ENCODE results near the gene TPX2. TPM values are rescaled to one million over a fixed set of nuclear protein-coding genes. Genes with fewer than 3 reads are reported as not detected.
A peak's percentile ranks its signal among the peaks of the same experiment; 100 is the strongest.

The TPX2 gene
- total RNA-seq, 2 donors from 2014 or later = 51.8 to 102 TPM

DNA sequence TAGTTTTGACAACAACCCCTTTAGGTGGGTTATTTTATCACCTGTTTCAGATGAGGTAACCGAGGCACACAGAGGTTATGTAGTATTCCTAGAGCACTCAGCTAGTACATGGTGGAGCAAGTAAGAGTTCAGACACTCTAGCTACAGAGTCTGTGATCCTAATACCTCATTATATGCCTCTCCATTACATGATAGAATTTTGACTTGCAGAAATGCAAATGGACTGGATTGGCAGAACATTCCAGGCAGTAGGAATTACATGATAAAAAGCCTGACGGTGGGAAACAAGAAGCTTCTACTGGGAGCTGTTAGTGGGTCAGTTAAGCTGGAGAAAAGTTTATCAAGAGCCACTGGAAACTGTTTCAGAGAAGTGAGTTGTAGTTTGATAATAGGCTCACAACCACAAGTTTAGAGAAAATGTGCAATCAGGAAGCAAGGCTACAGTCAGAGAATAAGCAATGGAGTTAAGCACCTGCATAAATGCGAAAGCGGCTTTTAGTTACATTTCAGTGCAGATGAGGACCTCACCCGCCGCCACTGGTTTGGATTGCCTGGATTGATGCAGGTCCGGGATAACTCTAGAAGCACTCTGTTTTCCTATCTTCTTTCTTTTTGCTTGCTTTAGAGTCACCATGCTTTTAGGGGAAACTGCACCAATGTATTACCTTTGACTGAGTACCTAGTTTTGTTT is 45.4 kb downstream of the TPX2 start:
- H3K27me3 Mint-ChIP-seq = no peaks in the 10 kb centered on the region
- DNase-seq (ENCODE audit: low spot score) (no peak), ATAC-seq (no peak)
- H3K4me3 Mint-ChIP-seq = no peak overlapping the region
- H3K9me3 Mint-ChIP-seq = no peaks in the 10 kb centered on the region
- peaks cover 7 to 9% of the 10 kb centered on the region in 2 donors for H3K4me1 Mint-ChIP-seq (ENCODE audit: low read depth in 2 of 2)
- H3K27ac Mint-ChIP-seq = no peak overlapping the region
- peaks cover 9% of the 10 kb centered on the region for H3K36me3 Mint-ChIP-seq

DNA sequence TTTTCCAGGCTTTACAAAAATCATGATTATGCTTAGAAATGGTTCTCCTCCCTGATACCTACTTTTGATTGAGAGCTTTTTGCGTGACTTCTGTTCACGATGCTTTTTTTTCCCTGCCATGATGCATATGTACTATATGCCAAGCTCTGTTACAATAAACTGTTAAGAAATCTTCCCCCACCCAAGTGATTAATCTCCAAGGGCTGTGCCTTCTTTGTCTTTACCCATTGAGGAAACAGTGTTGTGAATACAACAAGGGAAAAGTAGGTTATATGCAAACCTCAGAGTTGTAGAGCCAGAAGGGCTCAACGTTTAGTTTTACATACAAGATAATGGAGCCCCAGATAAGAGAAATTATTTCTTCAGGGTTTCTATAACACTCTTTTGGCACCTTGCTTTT is 46.0 kb downstream of the TPX2 start:
- H3K9me3 Mint-ChIP-seq = no peaks in the 10 kb centered on the region
- H3K4me1 Mint-ChIP-seq (ENCODE audit: low read depth in 2 of 2) = peaks cover 7 to 9% of the 10 kb centered on the region in 2 donors
- peaks cover 5% of the 10 kb centered on the region for H3K36me3 Mint-ChIP-seq
- H3K27me3 Mint-ChIP-seq = no peaks in the 10 kb centered on the region
- ATAC-seq = no peak
- DNase-seq (ENCODE audit: low spot score) = no peak
- H3K4me3 Mint-ChIP-seq = no peak overlapping the region
- H3K27ac Mint-ChIP-seq = no peak overlapping the region

DNA sequence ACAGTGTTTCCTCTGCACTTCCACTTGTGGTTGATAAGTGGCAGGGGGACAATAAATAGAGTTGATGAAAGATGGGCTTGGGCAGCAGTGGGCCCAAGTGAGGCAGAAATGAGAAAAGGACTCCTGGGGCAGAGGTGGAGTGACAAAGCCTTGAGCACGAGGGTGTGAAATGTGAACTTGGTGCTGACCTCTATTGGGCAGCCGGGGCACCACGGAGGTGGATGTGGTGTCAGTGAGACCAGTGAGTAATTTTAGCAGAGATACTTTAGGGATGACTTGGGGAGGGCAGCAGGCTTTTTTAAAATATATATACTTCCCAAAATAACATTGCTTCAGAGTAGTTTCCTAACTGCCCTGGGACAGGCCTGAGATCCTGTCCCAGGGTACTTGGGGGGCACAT is 49.5 kb downstream of the TPX2 start:
- Mint-ChIP-seq H3K27me3 (no peaks in the 10 kb centered on the region), H3K4me3 (no peak overlapping the region), H3K4me1 (ENCODE audit: low read depth in 2 of 2) (peaks cover 7 to 9% of the 10 kb centered on the region in 2 donors), H3K27ac (no peak overlapping the region), H3K36me3 (peaks cover 5% of the 10 kb centered on the region), H3K9me3 (no peaks in the 10 kb centered on the region)
- DNase-seq (ENCODE audit: low spot score) (no peak), ATAC-seq (peak; percentile 61 to 78)

- no peaks in the 10 kb centered on the region for H3K9me3 Mint-ChIP-seq
- ATAC-seq (no peak), DNase-seq (ENCODE audit: low spot score) (no peak)
- H3K27ac Mint-ChIP-seq = no peak overlapping the region
- no peak overlapping the region for H3K4me3 Mint-ChIP-seq
- H3K36me3 Mint-ChIP-seq = no peaks in the 10 kb centered on the region
- H3K4me1 Mint-ChIP-seq (ENCODE audit: low read depth in 2 of 2) = peaks cover 7 to 9% of the 10 kb centered on the region in 2 donors
- H3K27me3 Mint-ChIP-seq = no peaks in the 10 kb centered on the region
Observed at GRCh38 chr20:31790401-31790800, 51.3 kb downstream of the TPX2 start.

DNA sequence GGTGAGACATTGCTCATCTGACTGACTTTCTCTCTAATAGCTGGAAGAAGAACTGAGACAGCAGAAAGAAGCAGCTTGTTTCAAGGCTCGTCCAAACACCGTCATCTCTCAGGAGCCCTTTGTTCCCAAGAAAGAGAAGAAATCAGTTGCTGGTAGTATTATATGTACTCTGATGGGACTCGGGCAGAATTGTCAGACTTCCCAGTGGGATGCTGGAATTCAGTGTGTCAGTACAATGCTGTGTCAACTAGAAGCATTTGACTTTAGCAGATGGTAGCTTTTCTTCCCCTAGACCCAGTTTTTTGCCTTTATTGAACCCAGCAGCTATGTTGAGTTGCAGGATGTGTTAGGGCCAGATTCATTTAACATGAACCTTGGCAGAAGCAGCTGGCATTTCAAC is 58.3 kb downstream of the TPX2 start:
- no peaks in the 10 kb centered on the region for H3K9me3 Mint-ChIP-seq
- no peaks in the 10 kb centered on the region for H3K36me3 Mint-ChIP-seq
- no peaks in the 10 kb centered on the region for H3K27me3 Mint-ChIP-seq
- DNase-seq (ENCODE audit: low spot score) (no peak), ATAC-seq (no peak)
- H3K4me1 Mint-ChIP-seq (ENCODE audit: low read depth in 2 of 2) = no peaks in the 10 kb centered on the region
- H3K27ac Mint-ChIP-seq = no peak overlapping the region
- no peak overlapping the region for H3K4me3 Mint-ChIP-seq

- H3K36me3 Mint-ChIP-seq = no peaks in the 10 kb centered on the region
- ATAC-seq = no peak
Observed at GRCh38 chr20:31801508-31801907, 62.4 kb downstream of the TPX2 start.

GRCh38 chr20:31803552-31804291 is 64.6 kb downstream of the TPX2 start:
- no peaks in the 10 kb centered on the region for H3K27me3 Mint-ChIP-seq
- DNase-seq (ENCODE audit: low spot score) = no peak
- no peaks in the 10 kb centered on the region for H3K9me3 Mint-ChIP-seq
- no peak for ATAC-seq
- no peaks in the 10 kb centered on the region for H3K4me1 Mint-ChIP-seq (ENCODE audit: low read depth in 2 of 2)
- H3K4me3 Mint-ChIP-seq = no peak overlapping the region
- no peaks in the 10 kb centered on the region for H3K36me3 Mint-ChIP-seq
- no peak overlapping the region for H3K27ac Mint-ChIP-seq

More at GRCh38 chr20:31801508-31801907, 62.4 kb downstream of the TPX2 start:
- H3K4me3 Mint-ChIP-seq = no peak overlapping the region
- H3K27ac Mint-ChIP-seq = no peak overlapping the region
- no peak for DNase-seq (ENCODE audit: low spot score)
- no peaks in the 10 kb centered on the region for H3K27me3 Mint-ChIP-seq
- no peaks in the 10 kb centered on the region for H3K4me1 Mint-ChIP-seq (ENCODE audit: low read depth in 2 of 2)
- H3K9me3 Mint-ChIP-seq = no peaks in the 10 kb centered on the region

- H3K9me3 Mint-ChIP-seq = no peaks in the 10 kb centered on the region
- ATAC-seq (no peak), DNase-seq (ENCODE audit: low spot score) (no peak)
- no peak overlapping the region for H3K27ac Mint-ChIP-seq
- H3K36me3 Mint-ChIP-seq = no peaks in the 10 kb centered on the region
- H3K4me3 Mint-ChIP-seq = no peak overlapping the region
- no peaks in the 10 kb centered on the region for H3K27me3 Mint-ChIP-seq
- H3K4me1 Mint-ChIP-seq (ENCODE audit: low read depth in 2 of 2) = no peaks in the 10 kb centered on the region
Observed at GRCh38 chr20:31806564-31807355, 67.7 kb downstream of the TPX2 start.

GRCh38 chr20:31808481-31808880 is 69.4 kb downstream of the TPX2 start:
- DNase-seq (ENCODE audit: low spot score) = no peak
- H3K36me3 Mint-ChIP-seq = no peaks in the 10 kb centered on the region
- no peaks in the 10 kb centered on the region for H3K4me1 Mint-ChIP-seq (ENCODE audit: low read depth in 2 of 2)
- H3K27me3 Mint-ChIP-seq = no peaks in the 10 kb centered on the region
- no peaks in the 10 kb centered on the region for H3K9me3 Mint-ChIP-seq
- no peak overlapping the region for H3K4me3 Mint-ChIP-seq
- no peak for ATAC-seq
- no peak overlapping the region for H3K27ac Mint-ChIP-seq

- Mint-ChIP-seq H3K4me3 (no peak overlapping the region), H3K4me1 (ENCODE audit: low read depth in 2 of 2) (no peaks in the 10 kb centered on the region), H3K27me3 (no peaks in the 10 kb centered on the region), H3K27ac (no peak overlapping the region), H3K9me3 (no peaks in the 10 kb centered on the region), H3K36me3 (no peaks in the 10 kb centered on the region)
- ATAC-seq (no peak), DNase-seq (ENCODE audit: low spot score) (no peak)
Observed at GRCh38 chr20:31809661-31810060, 70.6 kb downstream of the TPX2 start.

DNA sequence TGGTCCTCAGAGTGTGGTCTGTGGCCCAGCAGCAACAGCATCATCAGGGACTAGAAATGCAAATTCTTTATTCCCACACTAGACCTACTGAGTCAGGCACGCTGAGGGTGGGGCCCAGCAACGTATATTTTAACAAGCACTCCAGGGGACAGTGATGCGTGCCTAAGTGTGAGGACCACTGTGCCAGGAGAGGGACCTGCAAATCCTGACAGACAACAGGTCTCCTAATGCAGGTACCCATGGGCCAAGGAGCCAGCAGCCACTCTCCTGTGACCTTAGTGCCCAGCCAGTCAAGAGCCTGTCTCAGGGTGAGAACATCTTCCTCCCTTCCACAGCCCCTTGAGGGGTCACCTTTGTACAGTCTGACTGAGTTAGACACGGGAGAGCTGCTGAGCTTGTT is 72.1 kb downstream of the TPX2 start:
- Mint-ChIP-seq H3K9me3 (no peaks in the 10 kb centered on the region), H3K4me3 (no peak overlapping the region), H3K36me3 (no peaks in the 10 kb centered on the region), H3K27ac (no peak overlapping the region), H3K4me1 (ENCODE audit: low read depth in 2 of 2) (no peaks in the 10 kb centered on the region), H3K27me3 (no peaks in the 10 kb centered on the region)
- no peak for ATAC-seq
- no peak for DNase-seq (ENCODE audit: low spot score)

- H3K27ac Mint-ChIP-seq = no peak overlapping the region
- H3K9me3 Mint-ChIP-seq = no peaks in the 10 kb centered on the region
- H3K4me1 Mint-ChIP-seq (ENCODE audit: low read depth in 2 of 2) = no peaks in the 10 kb centered on the region
- no peaks in the 10 kb centered on the region for H3K36me3 Mint-ChIP-seq
- DNase-seq (ENCODE audit: low spot score) = no peak
- H3K4me3 Mint-ChIP-seq = no peak overlapping the region
- H3K27me3 Mint-ChIP-seq = no peaks in the 10 kb centered on the region
- ATAC-seq = no peak
Observed at GRCh38 chr20:31811796-31812728, 73.0 kb downstream of the TPX2 start.

DNA sequence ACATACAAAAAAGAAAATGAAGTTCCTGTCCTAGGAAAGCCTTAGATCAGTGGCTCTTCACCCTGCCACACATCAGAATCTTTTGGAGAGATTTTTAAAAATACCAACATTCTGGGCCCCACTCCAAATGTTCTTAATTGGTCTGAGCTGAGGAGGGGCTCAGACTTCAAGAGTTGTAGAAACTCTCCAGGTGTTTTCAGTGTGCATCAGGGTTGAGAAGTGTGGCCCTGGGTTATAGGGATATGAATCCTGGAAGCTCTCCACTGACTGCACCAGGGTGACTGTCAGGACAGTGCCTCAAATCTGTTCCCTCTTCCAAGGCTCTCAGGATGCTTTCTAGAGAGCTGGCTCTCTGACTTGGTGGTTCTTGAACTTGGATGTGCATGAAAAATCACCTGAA is 74.5 kb downstream of the TPX2 start:
- no peak overlapping the region for H3K4me3 Mint-ChIP-seq
- H3K27me3 Mint-ChIP-seq = no peaks in the 10 kb centered on the region
- DNase-seq (ENCODE audit: low spot score) (no peak), ATAC-seq (no peak)
- H3K27ac Mint-ChIP-seq = no peak overlapping the region
- H3K4me1 Mint-ChIP-seq (ENCODE audit: low read depth in 2 of 2) = no peaks in the 10 kb centered on the region
- H3K36me3 Mint-ChIP-seq = no peaks in the 10 kb centered on the region
- H3K9me3 Mint-ChIP-seq = no peaks in the 10 kb centered on the region
